ENCODE data around the gene HOOK1. TPM values are rescaled to one million over a fixed set of nuclear protein-coding genes. Genes with fewer than 3 reads are reported as not detected.

The HOOK1 gene
- total and polyA plus RNA-seq, 2 of the 13 experiments (the other 11 are each of a cell fraction or from before 2014, with no cell fraction given), result 11.3 to 24.2 TPM

DNA sequence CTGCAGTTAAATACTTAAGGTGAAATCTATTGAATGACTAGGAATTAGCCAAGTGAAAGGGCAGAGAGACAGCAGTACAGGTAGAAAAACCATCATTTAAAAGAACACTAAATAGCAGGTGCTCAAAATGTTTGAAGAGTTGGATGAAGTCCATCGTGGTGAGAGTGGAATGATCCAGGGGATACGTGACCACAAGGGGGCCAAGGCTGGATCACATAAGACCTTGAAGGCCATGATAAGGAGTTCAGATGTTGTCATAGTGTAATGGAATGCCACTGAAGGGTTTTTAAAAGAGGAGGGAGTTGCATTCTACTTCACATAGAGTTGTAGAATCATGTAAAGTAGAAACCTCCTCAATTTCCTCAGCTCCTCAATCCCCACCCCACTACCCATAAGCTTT is 34.8 kb upstream of the HOOK1 start:
- ChIA-PET CTCF (ENCODE audit: low intra/inter-chr PET ratio, low total read pairs) (no interaction called here), POLR2A (no interaction called here)
- H4K20me1 ChIP-seq (ENCODE audit: insufficient read depth, low read length), result no peaks in the 10 kb centered on the region
- BruUV-seq (replicated peaks), result no TSS peak
- no peaks in the 10 kb centered on the region for H3K27me3 ChIP-seq (ENCODE audit: control insufficient read depth in 1 of 2, insufficient read depth in 2 of 2, low read length in 2 of 2)
- peak; percentile 65 for ATAC-seq
- no peak for TF ChIP-seq ZNF124 (CRISPR knock-in tag; IDR thresholded peaks at IDR 0.05)
- TF ChIP-seq NAIF1 (CRISPR knock-in tag; IDR thresholded peaks at IDR 0.05; ENCODE audit: borderline replicate concordance), result no peak
- TF ChIP-seq STAG1 (CRISPR knock-in tag; IDR thresholded peaks at IDR 0.05), result peak; percentile 28
- TF ChIP-seq, protein P1, sequence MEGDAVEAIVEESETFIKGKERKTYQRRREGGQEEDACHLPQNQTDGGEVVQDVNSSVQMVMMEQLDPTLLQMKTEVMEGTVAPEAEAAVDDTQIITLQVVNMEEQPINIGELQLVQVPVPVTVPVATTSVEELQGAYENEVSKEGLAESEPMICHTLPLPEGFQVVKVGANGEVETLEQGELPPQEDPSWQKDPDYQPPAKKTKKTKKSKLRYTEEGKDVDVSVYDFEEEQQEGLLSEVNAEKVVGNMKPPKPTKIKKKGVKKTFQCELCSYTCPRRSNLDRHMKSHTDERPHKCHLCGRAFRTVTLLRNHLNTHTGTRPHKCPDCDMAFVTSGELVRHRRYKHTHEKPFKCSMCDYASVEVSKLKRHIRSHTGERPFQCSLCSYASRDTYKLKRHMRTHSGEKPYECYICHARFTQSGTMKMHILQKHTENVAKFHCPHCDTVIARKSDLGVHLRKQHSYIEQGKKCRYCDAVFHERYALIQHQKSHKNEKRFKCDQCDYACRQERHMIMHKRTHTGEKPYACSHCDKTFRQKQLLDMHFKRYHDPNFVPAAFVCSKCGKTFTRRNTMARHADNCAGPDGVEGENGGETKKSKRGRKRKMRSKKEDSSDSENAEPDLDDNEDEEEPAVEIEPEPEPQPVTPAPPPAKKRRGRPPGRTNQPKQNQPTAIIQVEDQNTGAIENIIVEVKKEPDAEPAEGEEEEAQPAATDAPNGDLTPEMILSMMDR (CRISPR knock-in tag; IDR thresholded peaks at IDR 0.05), result peak; percentile 38
- TF ChIP-seq, protein P2, sequence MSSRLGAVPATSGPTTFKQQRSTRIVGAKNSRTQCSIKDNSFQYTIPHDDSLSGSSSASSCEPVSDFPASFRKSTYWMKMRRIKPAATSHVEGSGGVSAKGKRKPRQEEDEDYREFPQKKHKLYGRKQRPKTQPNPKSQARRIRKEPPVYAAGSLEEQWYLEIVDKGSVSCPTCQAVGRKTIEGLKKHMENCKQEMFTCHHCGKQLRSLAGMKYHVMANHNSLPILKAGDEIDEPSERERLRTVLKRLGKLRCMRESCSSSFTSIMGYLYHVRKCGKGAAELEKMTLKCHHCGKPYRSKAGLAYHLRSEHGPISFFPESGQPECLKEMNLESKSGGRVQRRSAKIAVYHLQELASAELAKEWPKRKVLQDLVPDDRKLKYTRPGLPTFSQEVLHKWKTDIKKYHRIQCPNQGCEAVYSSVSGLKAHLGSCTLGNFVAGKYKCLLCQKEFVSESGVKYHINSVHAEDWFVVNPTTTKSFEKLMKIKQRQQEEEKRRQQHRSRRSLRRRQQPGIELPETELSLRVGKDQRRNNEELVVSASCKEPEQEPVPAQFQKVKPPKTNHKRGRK (CRISPR knock-in tag; IDR thresholded peaks at IDR 0.05), result no peak
- 3% methylated on average over 2 of the region's 2 CpGs for WGBS (ENCODE audit: low lambda C conversion rate)
- H3K9me3 ChIP-seq (ENCODE audit: low read length), result no peaks in the 10 kb centered on the region
- no peak overlapping the region for H3K27ac ChIP-seq (ENCODE audit: extremely low read length, insufficient read depth, low read length)
- peak; percentile 16 for DNase-seq (ENCODE audit: low spot score)
- no peak overlapping the region for H2AFZ ChIP-seq (ENCODE audit: low read length)
- peak; percentile 70 for FAIRE-seq
- H3K4me3 ChIP-seq (replicated peaks in 1 of 3; ENCODE audit: insufficient read depth in 1 of 3, low read depth in 2 of 3, low read length in 3 of 3), result no peak overlapping the region
- H3K4me2 ChIP-seq (ENCODE audit: low read depth, low read length), result no peak overlapping the region
- in situ Hi-C loops (cut with HindIII; ENCODE audit: extremely low pct_ligation_motif_present, low pct_unique_long_range_greater_than_20kb), result no loop called here
- intact Hi-C loops (cut with micrococcal nuclease; ENCODE audit: unreplicated experiment), result no loop called here
- H3K79me2 ChIP-seq (ENCODE audit: insufficient read depth, low read length), result no peaks in the 10 kb centered on the region
- no peaks in the 10 kb centered on the region for H3K36me3 ChIP-seq (replicated peaks in 1 of 2; ENCODE audit: control insufficient read depth in 1 of 2, insufficient read depth in 2 of 2, low read length in 2 of 2)
- no peaks in the 10 kb centered on the region for H3K4me1 ChIP-seq (ENCODE audit: insufficient read depth, low read length)
- H3K9ac ChIP-seq (ENCODE audit: insufficient read depth, low read depth, low read length), result no peak overlapping the region

DNA sequence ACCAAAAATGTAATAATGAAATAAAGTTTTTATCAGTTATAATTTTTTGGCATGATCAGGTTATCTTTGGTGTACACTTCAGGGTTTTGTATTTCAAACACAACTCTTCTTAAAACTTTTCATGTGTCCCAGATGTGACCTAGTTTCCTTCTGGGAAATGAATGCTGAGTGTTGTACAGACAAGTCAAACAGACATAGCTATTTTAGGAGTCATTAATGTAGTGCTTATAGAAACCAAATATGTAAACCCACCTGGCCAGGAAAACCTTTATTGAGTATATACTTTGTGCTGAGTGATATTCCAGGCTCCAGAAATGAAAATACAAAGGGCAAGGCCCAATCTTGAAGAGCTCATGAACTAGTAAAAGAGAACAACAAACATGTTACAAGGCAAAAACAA is 25.9 kb upstream of the HOOK1 start:
- Histone ChIP-seq H3K27ac (ENCODE audit: extremely low read length, insufficient read depth, low read length) (no peak overlapping the region), H3K9ac (ENCODE audit: insufficient read depth, low read depth, low read length) (no peak overlapping the region), H2AFZ (ENCODE audit: low read length) (no peak overlapping the region), H3K36me3 (replicated peaks in 1 of 2; ENCODE audit: control insufficient read depth in 1 of 2, insufficient read depth in 2 of 2, low read length in 2 of 2) (no peaks in the 10 kb centered on the region), H3K4me2 (ENCODE audit: low read depth, low read length) (no peak overlapping the region), H3K4me1 (ENCODE audit: insufficient read depth, low read length) (no peaks in the 10 kb centered on the region), H4K20me1 (ENCODE audit: insufficient read depth, low read length) (no peaks in the 10 kb centered on the region), H3K4me3 (replicated peaks in 1 of 3; ENCODE audit: insufficient read depth in 1 of 3, low read depth in 2 of 3, low read length in 3 of 3) (no peak overlapping the region), H3K79me2 (ENCODE audit: insufficient read depth, low read length) (no peaks in the 10 kb centered on the region), H3K27me3 (ENCODE audit: control insufficient read depth in 1 of 2, insufficient read depth in 2 of 2, low read length in 2 of 2) (no peaks in the 10 kb centered on the region), H3K9me3 (ENCODE audit: low read length) (peaks cover 6% of the 10 kb centered on the region; the same call in 1 of the 2 replicates)
- ChIA-PET CTCF (ENCODE audit: low intra/inter-chr PET ratio, low total read pairs) (no interaction called here), POLR2A (no interaction called here)
- FAIRE-seq (no peak), ATAC-seq (no peak), DNase-seq (ENCODE audit: low spot score) (no peak)
- intact Hi-C loops (cut with micrococcal nuclease; ENCODE audit: unreplicated experiment) (no loop called here), in situ Hi-C loops (cut with HindIII; ENCODE audit: extremely low pct_ligation_motif_present, low pct_unique_long_range_greater_than_20kb) (no loop called here)
- no TSS peak for BruUV-seq (replicated peaks)
- TF ChIP-seq NR2F6 (IDR thresholded peaks at IDR 0.05) (no peak), NR2F6 (CRISPR knock-in tag; IDR thresholded peaks at IDR 0.05) (no peak), YEATS4 (CRISPR knock-in tag; IDR thresholded peaks at IDR 0.05; ENCODE audit: borderline replicate concordance) (no peak), ZZZ3 (CRISPR knock-in tag; IDR thresholded peaks at IDR 0.05; ENCODE audit: borderline replicate concordance) (no peak)
- TF ChIP-seq, protein P3, sequence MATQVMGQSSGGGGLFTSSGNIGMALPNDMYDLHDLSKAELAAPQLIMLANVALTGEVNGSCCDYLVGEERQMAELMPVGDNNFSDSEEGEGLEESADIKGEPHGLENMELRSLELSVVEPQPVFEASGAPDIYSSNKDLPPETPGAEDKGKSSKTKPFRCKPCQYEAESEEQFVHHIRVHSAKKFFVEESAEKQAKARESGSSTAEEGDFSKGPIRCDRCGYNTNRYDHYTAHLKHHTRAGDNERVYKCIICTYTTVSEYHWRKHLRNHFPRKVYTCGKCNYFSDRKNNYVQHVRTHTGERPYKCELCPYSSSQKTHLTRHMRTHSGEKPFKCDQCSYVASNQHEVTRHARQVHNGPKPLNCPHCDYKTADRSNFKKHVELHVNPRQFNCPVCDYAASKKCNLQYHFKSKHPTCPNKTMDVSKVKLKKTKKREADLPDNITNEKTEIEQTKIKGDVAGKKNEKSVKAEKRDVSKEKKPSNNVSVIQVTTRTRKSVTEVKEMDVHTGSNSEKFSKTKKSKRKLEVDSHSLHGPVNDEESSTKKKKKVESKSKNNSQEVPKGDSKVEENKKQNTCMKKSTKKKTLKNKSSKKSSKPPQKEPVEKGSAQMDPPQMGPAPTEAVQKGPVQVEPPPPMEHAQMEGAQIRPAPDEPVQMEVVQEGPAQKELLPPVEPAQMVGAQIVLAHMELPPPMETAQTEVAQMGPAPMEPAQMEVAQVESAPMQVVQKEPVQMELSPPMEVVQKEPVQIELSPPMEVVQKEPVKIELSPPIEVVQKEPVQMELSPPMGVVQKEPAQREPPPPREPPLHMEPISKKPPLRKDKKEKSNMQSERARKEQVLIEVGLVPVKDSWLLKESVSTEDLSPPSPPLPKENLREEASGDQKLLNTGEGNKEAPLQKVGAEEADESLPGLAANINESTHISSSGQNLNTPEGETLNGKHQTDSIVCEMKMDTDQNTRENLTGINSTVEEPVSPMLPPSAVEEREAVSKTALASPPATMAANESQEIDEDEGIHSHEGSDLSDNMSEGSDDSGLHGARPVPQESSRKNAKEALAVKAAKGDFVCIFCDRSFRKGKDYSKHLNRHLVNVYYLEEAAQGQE (IDR thresholded peaks at IDR 0.05; ENCODE audit: borderline replicate concordance in 1 of 2, low read depth in 1 of 2, low read length in 2 of 2), result no peak
- TF ChIP-seq, protein P4, sequence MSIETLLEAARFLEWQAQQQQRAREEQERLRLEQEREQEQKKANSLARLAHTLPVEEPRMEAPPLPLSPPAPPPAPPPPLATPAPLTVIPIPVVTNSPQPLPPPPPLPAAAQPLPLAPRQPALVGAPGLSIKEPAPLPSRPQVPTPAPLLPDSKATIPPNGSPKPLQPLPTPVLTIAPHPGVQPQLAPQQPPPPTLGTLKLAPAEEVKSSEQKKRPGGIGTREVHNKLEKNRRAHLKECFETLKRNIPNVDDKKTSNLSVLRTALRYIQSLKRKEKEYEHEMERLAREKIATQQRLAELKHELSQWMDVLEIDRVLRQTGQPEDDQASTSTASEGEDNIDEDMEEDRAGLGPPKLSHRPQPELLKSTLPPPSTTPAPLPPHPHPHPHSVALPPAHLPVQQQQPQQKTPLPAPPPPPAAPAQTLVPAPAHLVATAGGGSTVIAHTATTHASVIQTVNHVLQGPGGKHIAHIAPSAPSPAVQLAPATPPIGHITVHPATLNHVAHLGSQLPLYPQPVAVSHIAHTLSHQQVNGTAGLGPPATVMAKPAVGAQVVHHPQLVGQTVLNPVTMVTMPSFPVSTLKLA (IDR thresholded peaks at IDR 0.05), result no peak

All from HepG2 (cell line).